Measurements from ENCODE around the gene MARCHF10.

DNA sequence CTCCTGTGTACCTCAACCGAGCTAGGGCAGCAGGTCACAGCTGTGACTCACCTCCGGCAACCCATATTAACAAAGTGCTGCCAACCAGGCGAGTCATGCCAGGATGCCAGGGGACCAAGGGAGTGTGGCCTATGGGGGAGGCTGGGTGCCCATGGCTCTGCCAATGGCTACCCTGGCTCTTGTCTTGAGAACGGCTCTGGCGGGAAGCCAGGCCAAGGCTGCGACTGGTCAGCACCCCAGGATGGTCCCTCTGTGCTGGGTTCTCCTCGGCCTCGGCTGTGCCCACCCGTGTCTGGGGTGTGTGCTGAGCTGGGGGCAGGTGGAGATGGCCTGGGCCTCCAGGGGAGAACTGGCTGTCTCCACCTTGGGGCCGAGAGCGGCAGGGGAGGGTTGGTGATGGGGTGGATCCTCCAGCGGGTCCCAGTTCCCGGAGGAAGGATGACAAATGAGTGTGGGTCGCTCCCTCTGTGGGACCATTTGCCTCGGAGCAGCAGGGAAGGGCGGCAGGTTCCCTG, 104.8 kb downstream of the MARCHF10 start:
- no peak for TF ChIP-seq POLR2AphosphoS5 (IDR thresholded peaks at IDR 0.05)
- TF ChIP-seq, protein P1, sequence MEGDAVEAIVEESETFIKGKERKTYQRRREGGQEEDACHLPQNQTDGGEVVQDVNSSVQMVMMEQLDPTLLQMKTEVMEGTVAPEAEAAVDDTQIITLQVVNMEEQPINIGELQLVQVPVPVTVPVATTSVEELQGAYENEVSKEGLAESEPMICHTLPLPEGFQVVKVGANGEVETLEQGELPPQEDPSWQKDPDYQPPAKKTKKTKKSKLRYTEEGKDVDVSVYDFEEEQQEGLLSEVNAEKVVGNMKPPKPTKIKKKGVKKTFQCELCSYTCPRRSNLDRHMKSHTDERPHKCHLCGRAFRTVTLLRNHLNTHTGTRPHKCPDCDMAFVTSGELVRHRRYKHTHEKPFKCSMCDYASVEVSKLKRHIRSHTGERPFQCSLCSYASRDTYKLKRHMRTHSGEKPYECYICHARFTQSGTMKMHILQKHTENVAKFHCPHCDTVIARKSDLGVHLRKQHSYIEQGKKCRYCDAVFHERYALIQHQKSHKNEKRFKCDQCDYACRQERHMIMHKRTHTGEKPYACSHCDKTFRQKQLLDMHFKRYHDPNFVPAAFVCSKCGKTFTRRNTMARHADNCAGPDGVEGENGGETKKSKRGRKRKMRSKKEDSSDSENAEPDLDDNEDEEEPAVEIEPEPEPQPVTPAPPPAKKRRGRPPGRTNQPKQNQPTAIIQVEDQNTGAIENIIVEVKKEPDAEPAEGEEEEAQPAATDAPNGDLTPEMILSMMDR (IDR thresholded peaks at IDR 0.05) = no peak
- TF ChIP-seq POLR2A (IDR thresholded peaks at IDR 0.05) = no peak
- TF ChIP-seq EP300 (IDR thresholded peaks at IDR 0.05; ENCODE audit: low read depth) = no peak

All from transverse colon (tissue), 4 donors.